Activated naive CD4-positive, alpha-beta T cell treated with anti-CD3 and anti-CD28 coated beads, Interleukin-2, amount 10 ng/mL, durations not matched to agents 7 days and 5 days (primary cell): Measurements from ENCODE around the gene CD99.
"Not testable (repeated sequence)": the region's sequence is repeated elsewhere in the genome, so short reads cannot be mapped to it uniquely, and the experiment has no call there.

Experiments used
- CTCF ChIA-PET: fragments of 350-600 bp; sonication (Branson Sonifier 250); formaldehyde crosslinking; loops from one replicate; lab custom pipeline; 2021; ENCODE audit warnings: antibody characterized with exemption; lab: Charles Lee
- DNase-seq: peaks from one replicate; pipeline ENCODE4 v3.0.0-alpha.2; 2020
- H3K27ac Mint-ChIP-seq: one replicate; pipeline ENCODE4 v1.8.0; 2021; ENCODE audit warnings: mild to moderate bottlenecking, moderate library complexity, mixed read lengths
- H3K27me3 Mint-ChIP-seq: one replicate; pipeline ENCODE4 v1.8.0; 2021; ENCODE audit warnings: mild to moderate bottlenecking, mixed read lengths
- H3K36me3 Mint-ChIP-seq: one replicate; pipeline ENCODE4 v1.8.0; 2021; ENCODE audit warnings: mixed read lengths
- H3K4me1 Mint-ChIP-seq: one replicate; pipeline ENCODE4 v1.8.0; 2021; ENCODE audit warnings: mixed read lengths
- H3K4me3 Mint-ChIP-seq: one replicate; pipeline ENCODE4 v1.8.0; 2021; ENCODE audit warnings: mild to moderate bottlenecking, moderate library complexity, mixed read lengths
- H3K9me3 Mint-ChIP-seq: one replicate; pipeline ENCODE4 v1.8.0; 2021; ENCODE audit warnings: mixed read lengths

CD99 gene

GRCh38 chrX:2751291-2751690 is 60.2 kb downstream of the CD99 start:
- H3K4me3 Mint-ChIP-seq: no peak overlapping the region
- H3K9me3 Mint-ChIP-seq: no peaks in the 10 kb centered on the region
- H3K27ac Mint-ChIP-seq: no peak overlapping the region
- CTCF ChIA-PET: no interaction called here
- peaks cover 19% of the 10 kb centered on the region for H3K27me3 Mint-ChIP-seq
- H3K4me1 Mint-ChIP-seq: no peaks in the 10 kb centered on the region
- H3K36me3 Mint-ChIP-seq: no peaks in the 10 kb centered on the region
- no peak for DNase-seq

- H3K9me3 Mint-ChIP-seq, DNase-seq, H3K4me1 Mint-ChIP-seq, CTCF ChIA-PET, H3K27ac Mint-ChIP-seq, H3K4me3 Mint-ChIP-seq, H3K36me3 Mint-ChIP-seq: not testable (repeated sequence)
- H3K27me3 Mint-ChIP-seq: peaks cover 25% of the 10 kb centered on the region
Observed at GRCh38 chrX:2751874-2752300, 60.8 kb downstream of the CD99 start, which contains the start of gene XG. Gene XG, plus strand, starts transcription at chrX:2752040. Its CDS starts 235 bp downstream, at chrX:2752275.

- peaks cover 27% of the 10 kb centered on the region for H3K27me3 Mint-ChIP-seq
- H3K27ac Mint-ChIP-seq, H3K4me3 Mint-ChIP-seq, H3K9me3 Mint-ChIP-seq, CTCF ChIA-PET, H3K36me3 Mint-ChIP-seq, DNase-seq, H3K4me1 Mint-ChIP-seq: not testable (repeated sequence)
Observed at GRCh38 chrX:2752441-2752840, 61.3 kb downstream of the CD99 start.

- H3K4me3 Mint-ChIP-seq, CTCF ChIA-PET, DNase-seq, H3K4me1 Mint-ChIP-seq, H3K27ac Mint-ChIP-seq, H3K36me3 Mint-ChIP-seq, H3K9me3 Mint-ChIP-seq: not testable (repeated sequence)
- H3K27me3 Mint-ChIP-seq: peaks cover 23% of the 10 kb centered on the region
Observed at GRCh38 chrX:2755163-2755715, 64.1 kb downstream of the CD99 start.

- CTCF ChIA-PET: no interaction called here
- H3K36me3 Mint-ChIP-seq: no peaks in the 10 kb centered on the region
- H3K27me3 Mint-ChIP-seq: peaks cover 15% of the 10 kb centered on the region
- no peak overlapping the region for H3K27ac Mint-ChIP-seq
- H3K4me1 Mint-ChIP-seq: peaks cover 3% of the 10 kb centered on the region
- H3K9me3 Mint-ChIP-seq: no peaks in the 10 kb centered on the region
- DNase-seq: no peak
- no peak overlapping the region for H3K4me3 Mint-ChIP-seq
Observed at GRCh38 chrX:2756548-2756947, 65.5 kb downstream of the CD99 start.

- Mint-ChIP-seq H3K27ac (no peak overlapping the region), H3K27me3 (peaks cover 8% of the 10 kb centered on the region), H3K4me1 (peaks cover 6% of the 10 kb centered on the region), H3K4me3 (no peak overlapping the region), H3K36me3 (no peaks in the 10 kb centered on the region), H3K9me3 (no peaks in the 10 kb centered on the region)
- DNase-seq: no peak
- CTCF ChIA-PET: no interaction called here
Observed at GRCh38 chrX:2761246-2761645, 70.2 kb downstream of the CD99 start.

GRCh38 chrX:2762671-2763070 is 71.6 kb downstream of the CD99 start:
- H3K27ac Mint-ChIP-seq, H3K4me3 Mint-ChIP-seq: not testable (repeated sequence)

GRCh38 chrX:2764766-2765548 is 73.9 kb downstream of the CD99 start:
- CTCF ChIA-PET, DNase-seq, H3K27me3 Mint-ChIP-seq, H3K4me3 Mint-ChIP-seq, H3K4me1 Mint-ChIP-seq, H3K9me3 Mint-ChIP-seq, H3K36me3 Mint-ChIP-seq, H3K27ac Mint-ChIP-seq: not testable (repeated sequence)

More at GRCh38 chrX:2762671-2763070, 71.6 kb downstream of the CD99 start:
- H3K27me3 Mint-ChIP-seq, H3K36me3 Mint-ChIP-seq, DNase-seq, H3K4me1 Mint-ChIP-seq, CTCF ChIA-PET, H3K9me3 Mint-ChIP-seq: not testable (repeated sequence)

GRCh38 chrX:2765549-2765830 is 74.4 kb downstream of the CD99 start:
- Mint-ChIP-seq H3K4me3 (no peak overlapping the region), H3K36me3 (no peaks in the 10 kb centered on the region), H3K27ac (no peak overlapping the region), H3K9me3 (no peaks in the 10 kb centered on the region), H3K27me3 (no peaks in the 10 kb centered on the region), H3K4me1 (peaks cover 3% of the 10 kb centered on the region)
- CTCF ChIA-PET: no interaction called here
- no peak for DNase-seq

GRCh38 chrX:2766906-2767305 is 75.8 kb downstream of the CD99 start:
- Mint-ChIP-seq H3K27ac (no peak overlapping the region), H3K4me1 (peaks cover 3% of the 10 kb centered on the region), H3K27me3 (peaks cover 7% of the 10 kb centered on the region), H3K36me3 (no peaks in the 10 kb centered on the region), H3K4me3 (no peak overlapping the region), H3K9me3 (no peaks in the 10 kb centered on the region)
- CTCF ChIA-PET: no interaction called here
- DNase-seq: no peak

- CTCF ChIA-PET: no interaction called here
- Mint-ChIP-seq H3K36me3 (no peaks in the 10 kb centered on the region), H3K27ac (no peak overlapping the region), H3K4me3 (no peak overlapping the region), H3K4me1 (peaks cover 3% of the 10 kb centered on the region), H3K9me3 (no peaks in the 10 kb centered on the region), H3K27me3 (peaks cover 11% of the 10 kb centered on the region)
- DNase-seq: no peak
Observed at GRCh38 chrX:2767631-2768455, 76.7 kb downstream of the CD99 start.

- Mint-ChIP-seq H3K9me3 (no peaks in the 10 kb centered on the region), H3K36me3 (no peaks in the 10 kb centered on the region), H3K4me3 (no peak overlapping the region), H3K27me3 (peaks cover 21% of the 10 kb centered on the region), H3K27ac (no peak overlapping the region), H3K4me1 (peaks cover 3% of the 10 kb centered on the region)
- DNase-seq: no peak
- CTCF ChIA-PET: no interaction called here
Observed at GRCh38 chrX:2769615-2770014, 78.5 kb downstream of the CD99 start.

- CTCF ChIA-PET, H3K9me3 Mint-ChIP-seq, H3K27ac Mint-ChIP-seq, H3K36me3 Mint-ChIP-seq, DNase-seq, H3K4me3 Mint-ChIP-seq, H3K4me1 Mint-ChIP-seq: not testable (repeated sequence)
- peaks cover 23% of the 10 kb centered on the region for H3K27me3 Mint-ChIP-seq
Observed at GRCh38 chrX:2773166-2774055, 82.3 kb downstream of the CD99 start.

- Mint-ChIP-seq H3K4me1 (no peaks in the 10 kb centered on the region), H3K36me3 (no peaks in the 10 kb centered on the region), H3K27ac (no peak overlapping the region), H3K9me3 (no peaks in the 10 kb centered on the region), H3K27me3 (peaks cover 27% of the 10 kb centered on the region), H3K4me3 (no peak overlapping the region)
- no peak for DNase-seq
- CTCF ChIA-PET: no interaction called here
Observed at GRCh38 chrX:2774057-2774456, 83.0 kb downstream of the CD99 start.
